Karpas-422 (cell line): ENCODE results near the gene MCIDAS. TPM values are rescaled to one million over a fixed set of nuclear protein-coding genes. Genes with fewer than 3 reads are reported as not detected.

Experiments
- DNase-seq: peaks from one replicate; pipeline ENCODE4 v3.0.0-alpha.2; 2015
- H2AFZ ChIP-seq: fragments of 200-600 bp; sonication (generic); 2 replicates; pipeline ENCODE4 v1.6.1; 2014; ENCODE audit warnings: antibody characterized with exemption, low read length, mixed read lengths
- H3K27ac ChIP-seq: fragments of 200-600 bp; sonication (generic); 2 replicates; pipeline ENCODE4 v1.5.1; 2014; ENCODE audit warnings: mild to moderate bottlenecking, low read length, moderate library complexity
- H3K27me3 ChIP-seq: fragments of 200-600 bp; sonication (generic); 2 replicates; pipeline ENCODE4 v1.6.1; 2014; ENCODE audit warnings: low read length, mixed read lengths
- H3K36me3 ChIP-seq: fragments of 200-600 bp; sonication (generic); 2 replicates; pipeline ENCODE4 v1.6.1; 2014; ENCODE audit warnings: low read length, mixed read lengths; ENCODE audit not compliant: insufficient read depth
- H3K4me1 ChIP-seq: fragments of 200-600 bp; sonication (generic); 2 replicates; pipeline ENCODE4 v1.6.1; 2014; ENCODE audit warnings: mild to moderate bottlenecking, low read length, mixed read lengths
- H3K4me2 ChIP-seq: fragments of 200-600 bp; sonication (generic); 2 replicates; pipeline ENCODE4 v1.6.1; 2014; ENCODE audit warnings: low read length, low read depth, mild to moderate bottlenecking; ENCODE audit not compliant: poor library complexity, severe bottlenecking
- H3K4me3 ChIP-seq: fragments of 200-600 bp; sonication (generic); 2 replicates; pipeline ENCODE4 v1.5.1; 2014; ENCODE audit warnings: mild to moderate bottlenecking, antibody characterized with exemption, low read length, mixed read lengths
- H3K79me2 ChIP-seq: fragments of 200-600 bp; sonication (generic); 2 replicates; pipeline ENCODE4 v1.6.1; 2014; ENCODE audit warnings: mild to moderate bottlenecking, low read length, mixed read lengths
- H3K9ac ChIP-seq: fragments of 200-600 bp; sonication (generic); 2 replicates; pipeline ENCODE4 v1.6.0; 2014; ENCODE audit warnings: low read length
- H3K9me2 ChIP-seq: fragments of 200-600 bp; sonication (generic), shearing (Covaris generic); replicated peaks from 2 replicates; pipeline ENCODE4 v1.6.0; 2014; ENCODE audit warnings: mild to moderate bottlenecking, low read length, moderate library complexity; ENCODE audit not compliant: insufficient read depth
- H3K9me3 ChIP-seq: fragments of 300-700, 200-600 bp; sonication (generic); 2 replicates; pipeline ENCODE4 v1.6.1; 2014; ENCODE audit warnings: low read length, mixed read lengths
- H4K20me1 ChIP-seq: fragments of 200-600 bp; sonication (generic); 2 replicates; pipeline ENCODE4 v1.6.1; 2014; ENCODE audit warnings: mild to moderate bottlenecking, antibody characterized with exemption, low read length, low read depth; ENCODE audit not compliant: insufficient read depth
- total RNA-seq: library from RNA; depleted of rRNA; stranded (reverse); fragments of >200 nt; shearing (Covaris generic); gene quantifications from 2 replicates; pipeline ENCODE4 v1.2.3, GENCODE V29; 2014; ENCODE audit warnings: low replicate concordance

MCIDAS gene
- total RNA-seq, 1 experiment from 2014 or later, result 0.37 TPM

DNA sequence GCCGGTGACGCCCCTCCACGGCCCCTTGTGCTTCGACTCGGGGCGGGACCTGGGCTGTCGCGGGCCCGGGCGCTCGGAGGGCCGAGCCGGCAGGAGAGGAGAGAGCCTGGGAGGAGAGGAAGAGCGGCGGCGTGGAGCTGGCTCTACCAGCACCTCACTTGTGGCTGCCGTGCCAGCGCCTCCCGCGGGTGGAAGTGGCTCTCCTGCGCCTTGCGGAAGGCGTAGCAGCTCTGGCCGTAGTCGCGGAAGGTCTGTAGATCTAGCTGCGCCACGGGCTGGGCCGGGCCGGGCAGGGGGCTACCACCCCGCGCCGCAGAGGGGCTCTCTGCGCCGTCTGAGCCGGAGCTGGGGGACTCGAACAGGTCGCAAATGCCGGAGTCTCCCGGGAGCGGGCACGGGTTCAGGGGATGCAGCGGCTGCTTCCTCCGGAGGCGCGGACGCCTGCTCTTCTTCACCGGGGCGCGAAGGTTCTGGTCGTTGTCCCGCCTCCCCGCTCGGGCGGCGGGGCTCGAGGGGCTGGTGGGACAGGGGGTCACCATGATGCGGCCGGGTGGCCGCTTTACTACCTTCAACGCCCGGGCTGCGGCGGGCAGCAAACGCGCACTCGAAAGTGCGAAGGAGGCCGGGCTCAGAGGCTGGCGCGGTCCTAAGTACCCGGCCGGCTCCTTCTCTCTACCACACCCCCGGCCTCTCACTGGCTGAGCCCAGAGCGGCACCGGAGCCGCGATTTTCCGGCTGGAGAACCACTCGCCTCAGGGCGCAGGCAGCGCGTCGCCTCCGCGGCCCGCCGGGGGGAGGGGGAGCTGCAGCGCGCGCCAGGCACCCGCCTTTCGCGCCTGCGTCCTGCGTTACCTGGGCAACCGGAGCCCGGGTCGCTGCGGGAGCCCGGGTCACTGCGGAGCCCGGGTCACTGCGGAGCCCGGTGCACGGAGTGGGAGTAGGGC is 6.1 kb upstream of the MCIDAS start, which contains the start of gene CCNO:
Gene CCNO, minus strand, starts transcription at position 624 of the 944 bp plus-strand sequence. Its CDS starts 85 bp downstream, at position 539.
- Histone ChIP-seq H3K4me1 (peaks cover 35% of the 10 kb centered on the region), H2AFZ (peak within 1 kb of the TSS; percentile 98), H3K27ac (0 out of 2 replicates have a peak within 1 kb of the TSS, but pooled peaks have one; percentile 30), H3K4me2 (peak within 1 kb of the TSS; percentile 100), H3K36me3 (no peaks in the 10 kb centered on the region), H3K27me3 (no peaks in the 10 kb centered on the region), H3K4me3 (peak within 1 kb of the TSS; percentile 82), H3K9me3 (no peaks in the 10 kb centered on the region), H3K79me2 (no peaks in the 10 kb centered on the region), H3K9me2 (no peaks in the 10 kb centered on the region), H4K20me1 (0 out of 2 replicates have a peak, but pooled peaks cover 3% of the 10 kb centered on the region), H3K9ac (peak within 1 kb of the TSS; percentile 87)
- peak; percentile 95 for DNase-seq

DNA sequence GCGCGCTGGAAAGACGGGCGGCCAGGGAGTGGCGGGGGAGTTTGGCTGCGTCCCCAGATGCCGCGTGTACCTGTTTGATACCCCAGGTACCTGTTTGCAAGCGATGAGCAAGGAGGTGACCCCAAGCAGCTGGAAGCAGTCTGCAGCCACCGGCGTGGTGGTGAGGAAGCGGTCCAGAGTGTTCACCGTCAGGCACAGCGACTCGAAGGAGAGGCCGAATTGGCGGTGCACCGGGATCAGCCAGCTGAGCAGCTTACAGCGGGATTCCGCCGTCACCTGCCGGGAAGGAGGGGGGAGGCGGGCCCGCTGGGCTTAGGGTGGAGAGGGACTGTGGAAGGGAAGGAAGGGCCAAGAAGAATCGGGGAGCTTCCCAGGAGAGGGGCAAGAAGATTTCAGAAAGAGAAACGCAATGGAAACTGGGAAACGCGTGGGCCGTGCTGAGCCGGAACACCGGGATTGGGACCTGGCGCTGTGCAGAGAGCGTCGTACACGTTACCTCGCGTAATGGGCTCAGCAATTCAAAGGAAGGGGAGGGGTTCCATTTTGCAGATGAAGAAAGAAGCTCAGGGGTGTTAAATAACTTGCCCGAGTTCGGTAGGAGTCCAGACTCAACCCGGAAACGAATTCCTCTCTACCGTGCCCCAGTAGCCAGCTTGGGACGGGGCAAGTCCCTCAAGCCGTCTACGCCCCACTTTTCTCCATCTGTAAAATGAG is 5.3 kb upstream of the MCIDAS start:
- H3K27me3 ChIP-seq, result no peaks in the 10 kb centered on the region
- H3K27ac ChIP-seq, result no peak overlapping the region
- no peak for DNase-seq
- peak overlapping the region; percentile 82 for H3K4me3 ChIP-seq
- 0 out of 2 replicates have a peak, but pooled peaks cover 3% of the 10 kb centered on the region for H4K20me1 ChIP-seq
- H3K79me2 ChIP-seq, result no peaks in the 10 kb centered on the region
- H3K9ac ChIP-seq, result peak overlapping the region; percentile 87
- peak overlapping the region; percentile 100 for H3K4me2 ChIP-seq
- H3K4me1 ChIP-seq, result peaks cover 41% of the 10 kb centered on the region
- H3K36me3 ChIP-seq, result no peaks in the 10 kb centered on the region
- no peaks in the 10 kb centered on the region for H3K9me2 ChIP-seq
- H2AFZ ChIP-seq, result peak overlapping the region; percentile 98
- H3K9me3 ChIP-seq, result no peaks in the 10 kb centered on the region

DNA sequence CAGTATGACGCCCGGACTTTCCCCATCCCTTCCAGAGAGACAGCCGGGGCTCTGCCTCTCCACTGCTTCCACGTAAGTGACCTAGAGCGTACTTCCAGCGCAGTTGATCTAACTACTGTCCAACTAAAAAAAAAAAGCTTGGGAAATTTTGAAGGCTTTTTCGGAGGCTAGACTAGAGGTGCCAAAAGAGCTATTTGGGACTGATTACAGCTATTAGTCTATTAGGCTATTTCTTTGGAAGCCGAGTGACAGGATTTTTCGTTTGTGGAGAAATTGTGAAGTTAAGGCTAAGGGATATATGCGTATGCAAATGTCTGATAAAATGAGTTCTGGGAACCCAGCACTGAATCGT is 4.8 kb upstream of the MCIDAS start:
- H3K9ac ChIP-seq, result peak overlapping the region; percentile 87
- peak overlapping the region; percentile 100 for H3K4me2 ChIP-seq
- no peaks in the 10 kb centered on the region for H3K79me2 ChIP-seq
- 0 out of 2 replicates have a peak, but pooled peaks cover under 1% of the 10 kb centered on the region for H4K20me1 ChIP-seq
- peak overlapping the region; percentile 82 for H3K4me3 ChIP-seq
- H3K27me3 ChIP-seq, result no peaks in the 10 kb centered on the region
- H2AFZ ChIP-seq, result peak overlapping the region; percentile 98; the same call in 1 of the 2 replicates
- no peaks in the 10 kb centered on the region for H3K9me3 ChIP-seq
- H3K27ac ChIP-seq, result no peak overlapping the region
- H3K9me2 ChIP-seq, result no peaks in the 10 kb centered on the region
- DNase-seq, result no peak
- no peaks in the 10 kb centered on the region for H3K36me3 ChIP-seq
- H3K4me1 ChIP-seq, result peaks cover 46% of the 10 kb centered on the region

DNA sequence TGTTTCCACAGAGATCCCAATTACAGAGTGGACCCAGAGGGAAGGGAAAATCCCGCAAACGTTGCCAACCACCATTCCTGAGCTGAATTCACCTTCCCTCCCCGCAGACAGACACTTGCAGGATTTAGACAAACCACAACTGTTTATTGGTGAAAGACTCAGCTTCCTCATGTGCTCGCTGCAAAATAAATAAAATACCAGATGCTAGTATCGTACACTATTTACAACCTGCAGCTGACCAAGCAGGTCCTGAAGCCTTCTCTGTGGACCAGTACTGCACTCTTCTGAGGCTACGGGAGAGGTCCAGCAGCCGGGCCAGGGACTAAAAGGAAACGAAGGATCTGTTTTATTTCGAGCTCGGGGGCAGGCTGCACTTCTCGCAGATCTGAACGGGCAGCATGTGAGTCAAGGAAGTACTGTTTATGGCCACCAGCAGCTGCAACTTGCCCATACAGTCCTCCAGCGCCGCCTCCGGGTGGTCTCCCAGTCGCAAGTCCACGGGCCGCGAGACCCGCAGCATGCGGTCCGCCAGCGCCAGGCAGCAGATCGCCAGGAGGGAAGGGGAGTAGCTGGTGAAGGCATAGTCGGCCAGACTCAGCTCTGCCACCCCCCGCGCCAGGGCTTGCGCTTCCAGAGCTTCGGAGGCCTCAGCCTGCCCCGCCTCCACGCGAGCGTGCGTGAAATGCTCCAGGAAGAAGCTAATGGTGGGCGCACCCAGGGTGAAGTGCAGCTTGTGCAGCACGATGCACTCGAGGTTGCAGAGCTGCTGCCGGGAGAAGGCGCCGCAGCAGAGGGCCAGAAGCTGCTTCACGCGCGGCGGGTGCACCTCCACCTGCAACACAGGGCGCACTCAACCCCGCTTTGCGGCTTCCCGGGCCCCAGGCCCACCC is 4.2 kb upstream of the MCIDAS start:
- no peak overlapping the region for H3K27ac ChIP-seq
- H2AFZ ChIP-seq, result no peak overlapping the region
- peak overlapping the region; percentile 87 for H3K9ac ChIP-seq
- H3K36me3 ChIP-seq, result no peaks in the 10 kb centered on the region
- H3K9me3 ChIP-seq, result no peaks in the 10 kb centered on the region
- H3K27me3 ChIP-seq, result no peaks in the 10 kb centered on the region
- H3K79me2 ChIP-seq, result no peaks in the 10 kb centered on the region
- H3K4me3 ChIP-seq, result peak overlapping the region; percentile 82
- no peak for DNase-seq
- peaks cover 52% of the 10 kb centered on the region for H3K4me1 ChIP-seq
- no peaks in the 10 kb centered on the region for H4K20me1 ChIP-seq
- H3K9me2 ChIP-seq, result no peaks in the 10 kb centered on the region
- H3K4me2 ChIP-seq, result peak overlapping the region; percentile 100

DNA sequence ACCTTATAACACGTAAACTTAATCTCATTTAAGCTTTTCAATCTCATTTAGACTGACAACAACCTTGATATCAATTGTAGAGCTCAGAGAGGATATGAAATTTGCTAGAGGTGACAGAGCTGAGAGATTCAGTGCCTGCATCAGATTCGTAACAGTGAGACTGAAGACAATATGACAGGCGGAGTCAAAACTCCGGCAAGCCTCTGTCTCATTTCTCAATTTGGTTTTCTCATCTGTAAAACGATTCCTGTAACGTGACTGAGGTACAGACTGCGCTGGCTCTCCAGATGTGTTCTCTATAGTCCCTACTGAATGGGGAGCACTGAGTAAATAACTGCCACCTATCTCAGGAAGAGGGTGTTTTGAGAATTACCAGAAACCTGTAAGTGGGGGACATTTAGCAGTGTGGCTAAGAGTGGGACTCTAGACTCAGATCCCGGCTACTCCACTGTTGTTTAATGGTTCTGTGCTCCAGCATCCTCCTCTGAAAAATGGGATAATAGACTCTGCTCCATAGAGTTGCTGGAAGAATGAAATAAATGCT is 3.0 kb upstream of the MCIDAS start:
- H3K4me1 ChIP-seq, result peaks cover 56% of the 10 kb centered on the region
- H4K20me1 ChIP-seq, result no peaks in the 10 kb centered on the region
- no peaks in the 10 kb centered on the region for H3K9me3 ChIP-seq
- no peak overlapping the region for H3K4me2 ChIP-seq
- no peak overlapping the region for H2AFZ ChIP-seq
- no peaks in the 10 kb centered on the region for H3K9me2 ChIP-seq
- no peak overlapping the region for H3K4me3 ChIP-seq
- H3K27me3 ChIP-seq, result no peaks in the 10 kb centered on the region
- no peak for DNase-seq
- H3K9ac ChIP-seq, result no peak overlapping the region
- no peaks in the 10 kb centered on the region for H3K79me2 ChIP-seq
- no peaks in the 10 kb centered on the region for H3K36me3 ChIP-seq
- H3K27ac ChIP-seq, result no peak overlapping the region

DNA sequence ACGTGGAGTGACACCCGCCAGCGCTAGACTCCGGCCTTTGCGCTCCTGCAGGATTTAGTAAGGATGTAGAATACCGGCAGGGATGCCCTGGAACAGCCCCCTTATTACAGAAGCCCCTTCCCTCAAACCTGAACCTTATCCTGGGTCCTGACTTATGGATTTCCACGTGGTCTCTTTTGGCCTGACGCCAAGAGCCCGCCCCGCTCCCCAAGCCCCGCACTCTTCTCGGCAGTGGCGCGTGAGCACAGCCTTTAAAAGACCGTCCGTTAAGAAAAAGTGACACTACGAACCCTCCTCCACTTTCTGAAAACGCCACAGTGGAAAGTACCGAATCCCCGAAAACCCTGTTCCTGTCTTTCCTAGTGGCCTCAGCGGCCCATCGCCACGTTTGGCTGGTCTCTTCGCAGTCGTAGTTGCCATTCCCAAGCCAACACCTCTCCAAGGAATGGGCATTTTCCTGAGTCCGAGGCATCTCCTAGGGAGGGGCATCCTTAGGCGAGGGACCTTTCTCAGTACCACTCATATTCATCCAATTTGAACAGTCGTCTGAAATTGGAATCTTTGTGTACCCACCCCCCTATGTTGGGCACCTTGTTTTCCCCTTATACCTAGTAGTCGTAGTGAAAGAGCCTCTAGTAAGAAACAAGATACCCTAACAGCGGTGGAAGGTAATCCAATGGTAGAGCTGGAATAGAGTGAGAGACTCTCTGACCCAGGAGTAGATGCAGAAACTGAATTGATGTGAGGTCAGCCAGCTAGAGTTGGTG is 732 bp upstream of the MCIDAS start:
- H3K4me1 ChIP-seq, result peaks cover 43% of the 10 kb centered on the region

More for the DNA sequence above, 732 bp upstream of the MCIDAS start:
- Histone ChIP-seq H2AFZ (peak overlapping the region; percentile 99), H4K20me1 (no peaks in the 10 kb centered on the region), H3K9me3 (no peaks in the 10 kb centered on the region), H3K9me2 (no peaks in the 10 kb centered on the region), H3K4me2 (peak overlapping the region; percentile 93), H3K36me3 (no peaks in the 10 kb centered on the region), H3K27ac (no peak overlapping the region), H3K9ac (peak overlapping the region; percentile 71), H3K4me3 (peak overlapping the region; percentile 75), H3K79me2 (no peaks in the 10 kb centered on the region), H3K27me3 (no peaks in the 10 kb centered on the region)
- DNase-seq, result no peak
